Nephron progenitor cell (in vitro differentiated cells): Measurements from ENCODE around the gene C18orf54.

Experiments used
- DNase-seq: peaks from one replicate; pipeline ENCODE4 v3.0.0; 2021
- H3K27ac Mint-ChIP-seq: 2 replicates; pipeline ENCODE4 v1.8.0; 2021; ENCODE audit warnings: mild to moderate bottlenecking, moderate library complexity, mixed read lengths
- H3K27me3 Mint-ChIP-seq: 2 replicates; pipeline ENCODE4 v1.8.0; 2021; ENCODE audit warnings: mild to moderate bottlenecking, low read depth, mixed read lengths; ENCODE audit not compliant: poor library complexity
- H3K36me3 Mint-ChIP-seq: 2 replicates; pipeline ENCODE4 v1.8.0; 2021; ENCODE audit warnings: low read depth, mixed read lengths
- H3K4me1 Mint-ChIP-seq: 2 replicates; pipeline ENCODE4 v1.8.0; 2021; ENCODE audit warnings: mixed read lengths
- H3K4me3 Mint-ChIP-seq: 2 replicates; pipeline ENCODE4 v1.8.0; 2021; ENCODE audit warnings: mild to moderate bottlenecking, moderate library complexity, mixed read lengths
- H3K9me3 Mint-ChIP-seq: 2 replicates; pipeline ENCODE4 v1.8.0; 2021; ENCODE audit warnings: mild to moderate bottlenecking, moderate library complexity, mixed read lengths
- CTCF ChIP-seq: fragments of 200-600 bp; sonication (generic); IDR thresholded peaks from 2 replicates; pipeline ENCODE4 v1.5.0; 2021; ENCODE audit warnings: antibody characterized with exemption

Gene C18orf54

DNA sequence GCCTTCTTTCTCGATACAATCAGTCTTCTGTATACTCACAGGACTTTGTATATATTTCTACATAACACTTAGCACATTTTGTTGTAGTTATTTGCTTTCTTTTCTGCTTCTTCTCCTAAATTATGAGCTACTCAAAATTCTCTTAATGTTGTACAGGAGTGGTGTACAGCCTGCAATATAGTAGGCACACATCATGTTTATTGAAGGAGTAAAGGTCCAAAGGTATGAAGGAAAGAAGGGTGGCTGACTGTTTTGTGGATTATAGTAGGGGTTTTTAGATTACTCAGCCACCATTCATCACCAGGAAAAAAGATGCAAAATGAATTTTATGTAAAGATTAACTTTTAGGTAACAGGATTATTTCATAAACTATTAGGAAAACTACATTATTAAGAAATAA is 54.1 kb downstream of the C18orf54 start:
- Mint-ChIP-seq H3K4me1 (peaks cover 7% of the 10 kb centered on the region), H3K27me3 (no peaks in the 10 kb centered on the region), H3K36me3 (no peaks in the 10 kb centered on the region), H3K27ac (no peak overlapping the region), H3K4me3 (no peak overlapping the region), H3K9me3 (no peaks in the 10 kb centered on the region)
- no peak for TF ChIP-seq CTCF
- DNase-seq: no peak

GRCh38 chr18:54415086-54415485 is 57.4 kb downstream of the C18orf54 start:
- Mint-ChIP-seq H3K27me3 (no peaks in the 10 kb centered on the region), H3K9me3 (no peaks in the 10 kb centered on the region), H3K27ac (no peak overlapping the region), H3K4me3 (no peak overlapping the region), H3K4me1 (peaks cover 8% of the 10 kb centered on the region), H3K36me3 (no peaks in the 10 kb centered on the region)
- DNase-seq: no peak
- TF ChIP-seq CTCF: no peak

GRCh38 chr18:54416436-54416835 is 58.7 kb downstream of the C18orf54 start:
- Mint-ChIP-seq H3K4me3 (no peak overlapping the region), H3K36me3 (no peaks in the 10 kb centered on the region), H3K9me3 (no peaks in the 10 kb centered on the region), H3K27me3 (no peaks in the 10 kb centered on the region), H3K4me1 (peaks cover 8% of the 10 kb centered on the region), H3K27ac (no peak overlapping the region)
- TF ChIP-seq CTCF: no peak
- no peak for DNase-seq

- no peak for DNase-seq
- Mint-ChIP-seq H3K9me3 (no peaks in the 10 kb centered on the region), H3K4me3 (no peak overlapping the region), H3K27me3 (peaks cover 5% of the 10 kb centered on the region), H3K27ac (no peak overlapping the region), H3K36me3 (no peaks in the 10 kb centered on the region), H3K4me1 (no peaks in the 10 kb centered on the region)
- no peak for TF ChIP-seq CTCF
These were observed 66.1 kb downstream of the C18orf54 start for GRCh38 chr18:54423831-54424230.

- Mint-ChIP-seq H3K4me1 (no peaks in the 10 kb centered on the region), H3K36me3 (no peaks in the 10 kb centered on the region), H3K27me3 (peaks cover 5% of the 10 kb centered on the region), H3K4me3 (no peak overlapping the region), H3K27ac (no peak overlapping the region), H3K9me3 (no peaks in the 10 kb centered on the region)
- no peak for DNase-seq
- TF ChIP-seq CTCF: no peak
These were observed 68.5 kb downstream of the C18orf54 start for GRCh38 chr18:54426085-54426665.
